NCI-H2171 treated with DMSO at 0.1 percent for 48 hours (cell line): Measurements from ENCODE around the gene TRIM51.
"Not testable (repeated sequence)": the region's sequence is repeated elsewhere in the genome, so short reads cannot be mapped to it uniquely, and the experiment has no call there.

Experiments
- DNase-seq: peaks from one replicate; lab custom pipeline; 2025; lab: John Stamatoyannopoulos, UW

The TRIM51 gene

DNA sequence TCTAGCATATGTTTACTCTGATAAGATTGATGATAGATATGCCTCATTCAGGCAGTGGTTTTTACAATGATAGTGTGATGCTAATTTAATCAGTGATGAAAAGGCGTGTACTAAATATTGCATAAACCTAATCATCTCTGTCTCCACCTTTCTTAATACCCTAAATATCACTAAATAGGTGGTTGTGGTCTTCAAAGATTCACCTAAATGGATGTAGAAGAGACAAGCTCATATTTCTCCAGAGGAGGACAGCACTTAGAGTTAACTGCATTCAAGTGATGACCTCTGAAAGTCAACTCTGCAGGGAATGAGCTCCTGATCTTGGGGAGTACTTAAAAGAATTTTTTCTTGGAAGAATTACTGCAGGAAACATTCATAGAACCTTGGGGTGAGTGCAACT, at the start of gene TRIM51:
TRIM51 (plus strand) TSS at position 301 of the 400 bp plus-strand sequence. CDS start 2,132 bp downstream, outside the sequence.
- DNase-seq, result not testable (repeated sequence)

GRCh38 chr11:55838452-55838851, 44.6 kb upstream of the TRIM51 start, which contains the start of gene OR5D16:
Gene OR5D16 (plus strand): TSS chr11:55838752. CDS start chr11:55838752, 0 bp downstream.
- DNase-seq, result no peak

- no peak for DNase-seq
These were observed 35.6 kb upstream of the TRIM51 start for GRCh38 chr11:55847453-55847852.

- no peak for DNase-seq
These were observed 34.1 kb upstream of the TRIM51 start for GRCh38 chr11:55849037-55849436.

DNA sequence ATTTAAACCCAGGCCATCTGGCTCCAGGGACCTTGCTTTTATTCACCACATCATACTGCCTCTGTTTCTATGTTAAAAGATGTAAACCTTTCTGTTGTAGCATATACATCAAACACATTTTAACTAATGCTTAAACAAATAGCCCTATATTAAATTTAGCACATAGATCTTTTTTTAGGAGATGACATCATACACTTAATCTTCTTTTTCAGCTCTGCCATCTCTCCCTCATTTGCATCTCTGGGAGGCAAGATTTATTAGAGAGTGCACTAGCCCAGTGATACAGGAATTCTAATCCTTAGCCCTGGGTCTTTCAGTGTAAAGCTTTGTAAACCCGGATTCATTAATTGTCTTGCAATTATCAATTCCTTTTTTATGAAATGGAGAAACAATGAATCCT, 31.0 kb upstream of the TRIM51 start:
- no peak for DNase-seq

- DNase-seq, result no peak
These were observed 28.4 kb upstream of the TRIM51 start for GRCh38 chr11:55854704-55855103.

GRCh38 chr11:55867354-55867753, 15.7 kb upstream of the TRIM51 start:
- not testable (repeated sequence) for DNase-seq

DNA sequence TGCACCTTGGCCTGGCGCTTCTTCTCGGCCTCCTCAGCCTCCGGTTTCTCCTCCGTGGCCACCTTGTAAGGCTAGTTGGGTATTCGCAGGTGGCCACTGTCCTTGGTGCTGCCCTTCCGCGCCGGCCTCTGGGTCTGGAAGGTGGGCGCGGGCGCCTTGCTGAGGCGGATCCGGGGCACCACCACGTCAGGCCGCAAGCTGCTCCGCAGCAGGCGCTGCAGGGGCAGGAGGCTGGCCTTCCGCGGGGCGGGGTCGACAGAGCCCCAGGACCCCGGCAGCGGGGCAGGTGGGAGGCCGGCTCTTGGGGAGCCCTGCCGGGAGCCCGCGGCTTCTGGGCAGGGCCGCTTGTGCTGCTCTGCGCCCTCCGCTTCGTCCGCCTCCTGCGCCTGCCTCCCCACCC, 10.4 kb upstream of the TRIM51 start:
- DNase-seq, result not testable (repeated sequence)

GRCh38 chr11:55873146-55873545, 10.0 kb upstream of the TRIM51 start:
- DNase-seq, result not testable (repeated sequence)

DNA sequence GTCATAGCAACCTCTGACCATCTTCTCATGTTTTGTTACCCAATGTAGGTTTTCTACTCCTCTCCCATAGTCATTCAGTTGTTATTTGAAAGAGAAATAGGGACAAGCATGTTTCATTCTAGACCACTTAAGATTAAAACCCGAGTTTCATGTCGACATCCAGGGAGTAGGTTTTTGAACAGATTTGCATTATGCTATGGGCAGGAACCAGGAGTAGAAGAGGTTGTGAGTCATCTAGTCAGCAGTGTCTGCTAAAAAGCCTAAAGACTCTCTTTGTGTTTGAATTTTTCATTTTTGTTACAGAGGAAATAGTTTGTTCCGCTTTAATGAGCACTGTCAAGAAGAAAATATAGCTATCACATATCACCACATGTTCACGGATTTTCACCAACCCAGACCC, 1.9 kb downstream of the TRIM51 start:
- not testable (repeated sequence) for DNase-seq

DNA sequence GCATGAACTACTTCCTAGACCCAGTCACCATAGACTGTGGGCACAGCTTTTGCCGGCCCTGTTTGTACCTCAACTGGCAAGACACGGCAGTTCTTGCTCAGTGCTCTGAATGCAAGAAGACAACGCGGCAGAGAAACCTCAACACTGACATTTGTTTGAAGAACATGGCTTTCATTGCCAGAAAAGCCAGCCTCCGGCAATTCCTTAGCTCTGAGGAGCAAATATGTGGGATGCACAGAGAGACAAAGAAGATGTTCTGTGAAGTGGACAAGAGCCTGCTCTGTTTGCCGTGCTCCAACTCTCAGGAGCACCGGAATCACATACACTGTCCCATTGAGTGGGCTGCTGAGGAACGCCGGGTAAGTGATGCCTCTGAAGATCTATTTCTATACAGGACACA, 2.4 kb downstream of the TRIM51 start:
- not testable (repeated sequence) for DNase-seq

DNA sequence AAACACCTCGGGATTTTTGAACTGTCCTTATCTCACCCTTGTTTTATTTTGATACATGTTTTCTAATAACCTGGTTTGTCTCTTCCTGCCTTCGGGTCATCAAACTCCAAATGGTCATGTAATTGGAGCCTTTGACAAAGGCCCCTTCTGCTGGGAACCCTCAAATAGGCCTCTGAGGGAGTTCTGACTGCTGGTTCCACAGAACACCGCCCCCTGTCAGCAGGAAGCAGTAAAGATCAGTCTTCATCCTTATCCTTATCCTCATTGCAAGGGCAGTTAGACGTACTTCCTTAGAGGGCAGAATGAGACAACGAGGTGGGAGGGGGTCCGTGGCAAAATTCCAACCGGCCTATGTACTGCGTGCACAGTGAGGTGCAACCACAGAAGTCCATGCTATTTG, 12.1 kb downstream of the TRIM51 start:
- DNase-seq, result no peak

DNA sequence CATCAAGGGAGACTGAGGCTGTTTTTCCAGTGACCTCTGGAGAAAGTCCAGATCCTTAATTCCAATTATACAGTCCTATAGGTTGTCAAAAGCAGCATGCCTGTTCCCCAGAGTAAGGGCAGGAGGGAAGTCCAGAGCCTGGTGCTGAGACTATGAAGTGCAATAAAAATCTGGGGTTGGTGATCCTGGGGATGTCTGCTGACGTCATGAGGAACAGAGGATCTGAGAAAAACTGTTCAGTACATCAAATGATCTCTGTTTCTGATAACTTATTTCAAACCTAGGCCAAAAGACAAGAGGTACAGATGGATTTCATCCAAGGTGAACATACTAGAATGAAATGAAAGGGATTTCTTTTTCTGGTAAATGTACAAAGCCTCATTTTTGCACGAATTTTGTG, 19.2 kb downstream of the TRIM51 start:
- no peak for DNase-seq

DNA sequence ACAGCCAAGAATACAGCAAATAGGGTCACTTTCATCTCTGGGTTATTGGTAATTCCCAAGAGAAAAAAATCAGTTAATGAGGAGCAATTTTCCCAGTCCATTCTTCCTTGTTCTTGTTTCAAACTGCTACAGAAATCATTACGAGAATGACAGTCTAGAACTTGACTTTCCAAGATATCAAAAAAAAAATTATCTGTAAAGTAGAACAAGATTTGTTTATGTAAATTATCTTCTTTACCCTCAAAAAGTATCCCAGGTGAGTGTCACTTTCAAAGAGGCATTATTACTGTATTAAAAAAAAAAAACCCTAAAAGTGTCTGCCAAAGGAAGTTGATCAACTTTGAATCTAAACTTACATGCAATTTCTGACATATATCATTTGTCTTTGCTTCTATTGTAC, 31.4 kb downstream of the TRIM51 start, which contains the start of gene OR5W2:
OR5W2 (minus strand) TSS at position 101 of the 400 bp plus-strand sequence; CDS start at position 101, 0 bp downstream.
- DNase-seq, result no peak

- DNase-seq, result no peak
These were observed 37.4 kb downstream of the TRIM51 start for GRCh38 chr11:55920537-55920936.

DNA sequence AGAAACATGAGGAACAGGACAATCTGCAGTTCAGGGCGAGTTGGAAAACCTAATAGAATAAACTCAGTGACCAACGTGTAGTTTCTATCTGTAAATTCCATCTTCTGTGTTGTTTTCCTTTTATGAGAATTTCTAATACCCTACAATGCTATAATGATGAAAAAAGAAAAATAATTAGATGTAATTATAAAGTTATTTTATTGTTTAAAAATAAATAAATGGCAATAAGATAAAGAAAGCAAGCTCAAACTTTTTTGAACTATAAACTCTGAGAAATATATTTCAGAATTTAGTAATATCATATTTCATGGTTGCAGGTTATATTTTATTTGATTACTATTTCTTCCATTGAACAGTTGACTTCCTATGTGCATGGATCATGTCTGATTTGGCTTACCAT, 53.2 kb downstream of the TRIM51 start, which contains the start of gene OR5I1:
OR5I1 (minus strand) TSS at position 101 of the 400 bp plus-strand sequence; CDS start at position 101, 0 bp downstream.
- no peak for DNase-seq
